Hematopoietic multipotent progenitor cell treated with erythropoietin and hydrocortisone succinate and interleukin-3 and kit ligand, for 4 days (in vitro differentiated cells): ENCODE measurements around the gene MRGPRG.

ENCODE experiments used
- DNase-seq: peaks from one replicate; pipeline ENCODE4 v3.0.0-alpha.2; 2015

Gene MRGPRG

DNA sequence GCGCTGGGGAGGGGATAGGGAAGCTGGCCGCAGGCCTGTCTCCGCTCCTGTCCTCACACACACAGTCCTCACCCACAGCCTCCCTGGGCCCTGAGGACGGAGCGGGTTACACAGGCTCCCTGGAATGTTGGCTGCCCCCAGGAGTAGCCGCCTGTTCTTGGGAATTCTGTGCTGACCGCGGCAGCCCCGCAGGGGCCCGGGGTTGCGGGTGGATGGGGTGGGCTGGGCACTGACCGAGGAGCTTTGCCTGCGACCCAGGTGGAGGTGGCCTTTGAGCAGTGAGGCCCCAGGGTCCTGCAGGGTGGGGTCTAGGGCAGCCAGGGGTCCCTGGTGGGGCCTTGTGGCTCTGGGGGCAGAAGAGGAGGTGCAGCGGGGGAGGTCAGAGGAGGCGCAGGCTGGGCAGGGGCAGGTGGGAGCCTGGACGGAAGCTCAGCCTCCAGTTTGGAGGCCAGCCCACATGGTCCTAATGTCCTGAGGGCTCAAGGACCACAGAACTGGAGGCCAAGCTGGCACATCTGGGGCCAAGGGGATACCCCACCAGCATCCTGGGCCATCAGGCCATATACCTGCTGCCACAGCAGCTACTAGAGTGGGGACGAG, 6.6 kb upstream of the MRGPRG start:
- no peak for DNase-seq

DNA sequence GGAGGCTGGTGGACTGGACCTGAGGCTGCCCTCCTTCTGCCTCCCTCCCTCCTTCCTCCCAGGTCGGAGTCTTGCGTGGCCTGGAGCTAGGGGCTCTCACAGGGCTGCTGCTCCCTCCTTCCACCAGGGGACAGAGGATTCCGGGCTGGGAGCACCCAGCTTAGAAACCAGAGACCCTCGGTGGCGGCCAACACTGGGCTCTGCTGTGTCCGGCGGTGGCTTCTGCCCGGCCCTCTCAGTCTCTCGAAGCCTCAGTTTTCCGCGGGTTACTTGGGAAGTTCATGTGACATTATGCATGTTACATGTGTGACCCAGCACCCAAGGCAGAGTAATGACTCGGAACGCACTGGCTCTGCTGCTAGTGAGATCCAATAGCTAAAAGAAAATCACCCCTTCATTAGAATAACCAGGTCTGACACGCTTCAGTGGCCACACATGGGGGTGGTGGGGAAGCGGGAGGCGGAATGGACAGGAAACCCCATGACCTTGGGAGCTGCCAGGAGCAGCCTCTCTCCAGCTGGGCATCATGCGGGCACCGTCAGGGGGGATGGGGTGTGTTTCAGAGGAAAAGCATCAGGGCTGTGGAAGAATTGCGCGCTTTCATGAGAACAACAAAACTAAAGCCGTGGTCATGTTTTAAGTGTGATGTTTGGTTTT, 5.9 kb upstream of the MRGPRG start:
- DNase-seq, result no peak

- DNase-seq, result no peak
These were observed 5.3 kb upstream of the MRGPRG start for GRCh38 chr11:3223932-3224381.

GRCh38 chr11:3222941-3223915, 4.6 kb upstream of the MRGPRG start:
- peak; percentile 45 for DNase-seq

DNA sequence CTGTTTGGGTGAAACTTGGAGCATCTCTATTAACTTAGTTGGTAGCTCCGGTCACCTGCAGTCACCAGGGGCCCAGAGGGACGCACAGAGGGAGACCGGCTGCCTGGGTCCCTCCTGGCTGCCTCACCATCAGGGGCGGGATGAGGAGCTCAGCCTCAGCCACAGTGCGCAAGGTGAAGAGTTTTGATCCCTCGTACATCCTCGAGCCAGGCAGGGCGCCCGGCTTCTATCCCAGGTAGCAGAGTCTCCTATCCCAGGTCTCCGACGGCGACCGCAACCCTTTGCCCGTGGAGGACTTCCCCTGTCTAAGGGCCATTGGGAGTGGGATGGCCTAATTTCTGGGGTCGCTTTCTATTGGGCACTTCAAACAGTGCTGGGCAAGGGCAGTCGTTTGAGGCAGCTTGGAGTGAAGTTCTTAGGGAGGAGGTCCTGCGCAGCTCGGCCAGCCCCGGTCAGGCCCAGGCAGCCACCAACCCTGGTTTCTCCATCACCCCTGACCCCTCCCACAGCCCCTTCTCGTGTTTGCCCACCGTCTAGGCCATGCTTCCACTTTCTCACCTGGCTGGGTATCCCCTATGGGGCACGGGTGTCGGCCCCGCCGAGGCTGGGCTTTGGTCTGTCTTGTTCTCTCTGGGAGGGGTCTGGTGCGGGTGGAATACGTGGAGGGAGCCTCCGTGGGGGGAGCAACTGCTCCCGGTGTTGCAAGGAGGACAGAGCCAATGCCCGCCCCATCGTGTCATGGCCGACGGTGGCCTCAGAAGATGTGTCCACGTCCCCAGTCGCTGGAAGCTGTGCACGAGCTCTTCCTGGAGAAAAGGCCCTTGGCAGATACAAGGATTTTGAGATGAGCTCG, 3.6 kb upstream of the MRGPRG start:
- DNase-seq, result no peak

GRCh38 chr11:3221408-3222002, 2.9 kb upstream of the MRGPRG start:
- DNase-seq, result no peak

DNA sequence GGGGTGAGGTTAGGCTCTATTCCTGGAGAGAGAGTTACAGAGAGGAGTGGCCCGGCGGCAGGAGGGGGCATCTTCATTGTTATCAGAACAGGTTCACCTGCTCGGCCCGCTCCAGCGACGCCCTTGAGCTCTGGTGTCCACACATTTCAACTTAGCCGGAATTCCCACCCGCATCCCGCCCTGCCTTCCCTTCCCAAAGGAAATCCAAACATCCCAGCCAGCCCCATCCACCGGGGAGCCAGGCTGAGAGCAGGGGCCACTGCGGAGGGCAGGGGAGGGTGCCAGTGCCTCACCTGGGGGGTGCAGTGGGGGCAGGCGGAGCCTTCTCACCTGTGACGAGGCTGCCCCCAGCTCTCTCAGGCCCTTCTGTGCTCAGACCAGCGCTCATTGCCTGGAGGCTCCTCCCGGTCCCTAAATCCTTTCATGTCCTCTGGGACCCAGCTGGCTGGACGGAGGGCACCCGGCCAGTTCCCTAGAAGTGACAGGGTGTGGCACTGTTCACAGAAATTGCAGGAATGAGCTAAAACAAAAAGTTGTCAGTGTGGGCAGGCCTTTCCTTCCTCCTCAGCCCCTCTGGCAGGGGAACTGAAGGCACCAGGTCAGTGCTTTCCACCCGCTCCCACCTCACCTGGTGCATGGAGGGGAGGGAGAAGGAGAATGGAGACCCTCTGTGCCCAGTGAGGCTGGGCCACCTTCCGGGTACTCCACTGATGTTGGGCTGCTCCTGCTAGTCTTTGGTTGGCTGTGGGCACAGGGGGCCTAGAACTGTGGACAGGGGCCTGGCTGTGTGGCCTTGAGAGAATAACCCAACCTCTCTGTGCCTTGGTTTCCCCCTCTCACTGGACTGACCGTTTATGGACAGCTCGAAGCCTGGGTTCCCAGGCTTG, 2.2 kb upstream of the MRGPRG start:
- peak; percentile 33 for DNase-seq

- no peak for DNase-seq
These were observed 1.5 kb upstream of the MRGPRG start for GRCh38 chr11:3220101-3220500.

DNA sequence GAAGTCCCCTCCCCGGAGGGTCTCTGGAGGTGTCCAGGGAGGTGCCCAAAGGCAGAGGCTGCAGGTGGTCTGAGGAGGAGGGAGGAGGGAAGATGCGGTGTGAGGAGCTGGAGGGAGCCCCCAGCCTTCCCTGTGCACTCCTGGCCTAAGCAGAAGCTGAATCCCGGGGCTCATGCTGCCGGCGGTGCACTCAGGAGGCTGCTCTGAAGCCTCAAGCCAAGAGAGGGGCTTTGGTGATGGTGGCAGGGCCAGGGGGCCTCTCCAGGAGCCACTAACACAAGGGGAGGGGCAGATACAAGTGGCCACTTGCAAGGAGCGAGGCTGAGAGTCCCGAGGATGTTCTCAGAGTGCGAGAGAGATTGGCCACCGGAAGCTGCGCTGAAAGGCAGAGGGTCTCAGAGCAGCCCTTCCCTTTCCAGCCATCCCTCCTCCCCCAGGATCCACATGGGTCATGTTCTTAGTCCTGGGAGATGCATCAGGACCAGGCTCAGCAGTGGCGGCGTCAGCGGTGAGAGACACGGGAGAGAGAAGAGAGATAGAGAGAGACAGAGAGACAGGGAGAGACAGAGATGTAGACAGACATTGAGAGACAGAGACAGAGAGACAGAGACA, 774 bp upstream of the MRGPRG start:
- no peak for DNase-seq

DNA sequence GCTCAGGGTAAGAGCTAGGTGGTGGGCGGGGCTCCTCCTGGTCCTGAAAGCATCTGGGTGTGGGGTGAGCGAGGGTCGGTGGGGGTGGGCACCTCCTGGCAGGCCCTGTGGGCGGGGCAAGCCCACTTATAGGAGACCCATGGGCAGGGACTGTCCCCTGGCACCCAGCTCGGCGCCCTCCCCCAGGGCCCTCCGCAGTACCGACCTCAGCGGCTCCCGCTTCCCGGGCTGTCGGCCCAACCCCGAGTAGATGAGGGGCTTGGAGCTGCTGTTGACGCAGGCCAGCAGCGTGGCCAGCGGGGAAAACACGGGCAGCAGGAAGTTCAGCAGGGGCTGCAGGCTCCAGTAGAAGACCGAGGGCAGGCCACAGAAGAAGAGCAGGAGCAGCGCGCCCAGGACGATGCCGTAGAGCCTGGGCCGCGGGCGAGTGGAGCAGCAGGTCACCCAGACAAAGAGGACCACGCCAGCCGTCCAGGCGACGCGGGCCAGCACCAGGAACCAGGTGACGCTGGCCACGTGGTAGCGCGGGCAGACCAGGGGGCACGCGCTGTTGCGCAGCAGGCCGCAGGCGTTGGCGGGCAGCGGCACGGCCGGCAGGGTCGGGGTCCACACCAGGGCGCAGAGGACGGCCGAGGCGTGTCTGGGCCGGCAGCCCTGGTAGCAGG, 663 bp downstream of the MRGPRG start:
- DNase-seq, result no peak

DNA sequence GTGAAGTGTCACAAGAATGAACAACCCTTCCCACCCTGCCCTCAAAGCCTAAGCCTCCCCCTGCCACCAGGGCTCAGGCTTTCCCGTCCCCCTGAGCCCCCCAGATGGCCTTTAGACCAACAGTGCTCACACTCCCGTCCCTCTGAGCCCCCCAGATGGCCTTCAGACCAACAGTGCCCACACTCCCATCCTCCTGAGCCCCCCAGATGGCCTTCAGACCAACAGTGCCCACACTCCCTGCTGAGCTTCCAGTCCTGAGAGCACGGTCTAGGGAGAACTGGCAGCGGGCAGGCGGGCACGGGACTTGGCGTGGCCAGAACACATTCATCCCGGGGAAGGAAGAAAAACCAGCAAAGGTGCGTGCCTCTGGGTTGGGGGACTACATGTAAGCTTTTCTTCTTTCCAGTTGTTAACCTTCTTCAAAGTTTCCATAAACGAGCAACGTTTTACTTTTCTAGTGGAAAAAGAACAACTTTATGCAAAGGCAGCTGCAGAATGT, 2.5 kb downstream of the MRGPRG start:
- no peak for DNase-seq

DNA sequence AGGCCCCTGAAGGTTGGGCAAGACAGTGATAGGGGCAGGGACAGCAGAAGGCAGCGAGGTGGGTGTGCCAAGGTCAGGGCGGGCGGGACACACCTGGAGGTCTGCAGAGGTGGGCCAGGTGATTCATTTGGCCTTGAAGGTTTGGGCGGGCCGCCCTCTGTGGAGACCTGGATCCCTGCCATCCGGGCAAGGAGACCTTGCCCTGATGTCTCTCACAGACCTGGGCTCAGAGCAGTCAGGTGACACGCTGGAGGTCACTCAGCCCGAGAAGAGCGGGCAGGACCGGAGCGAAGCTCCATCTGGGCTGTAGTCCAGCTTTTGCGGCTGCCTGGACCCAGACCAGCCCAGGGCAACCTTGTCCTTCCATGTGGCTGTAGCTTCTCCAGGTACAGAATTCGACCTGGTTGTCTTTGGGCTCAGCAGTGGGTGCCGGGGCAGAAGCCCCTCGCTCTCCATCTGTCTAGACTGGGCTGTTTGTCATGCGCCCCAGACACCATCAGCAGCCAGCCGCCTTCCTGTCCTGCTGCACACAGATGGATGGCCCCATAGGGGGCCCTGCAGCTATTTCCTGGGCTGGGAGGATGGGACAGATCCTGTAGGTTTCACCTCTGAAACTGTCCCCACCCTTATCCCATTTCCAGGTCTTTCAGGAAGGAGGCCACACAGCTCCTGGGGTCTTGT, 3.1 kb downstream of the MRGPRG start:
- DNase-seq, result no peak

GRCh38 chr11:3214420-3214699, 4.3 kb downstream of the MRGPRG start:
- no peak for DNase-seq

GRCh38 chr11:3213659-3214419, 4.8 kb downstream of the MRGPRG start:
- no peak for DNase-seq

DNA sequence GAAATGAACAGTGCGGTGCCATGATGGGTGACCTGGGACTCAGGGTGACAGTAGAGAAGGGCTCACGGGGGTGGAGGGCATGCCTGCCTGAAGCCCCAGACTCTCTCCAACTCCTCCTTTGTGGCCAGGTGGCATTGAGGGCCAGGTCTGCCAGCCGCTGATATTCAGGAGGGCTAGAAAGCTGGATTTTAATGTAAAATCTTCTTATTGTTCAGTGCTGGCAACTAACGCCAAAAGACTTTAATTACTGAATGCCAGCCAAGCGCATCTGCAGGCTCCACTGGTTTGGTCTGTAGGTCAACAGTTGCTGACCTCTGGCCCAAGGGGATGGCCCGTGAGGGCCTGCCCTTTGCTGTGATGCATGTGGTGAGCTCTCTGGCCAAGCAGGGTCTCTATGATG, 10.3 kb downstream of the MRGPRG start:
- no peak for DNase-seq

DNA sequence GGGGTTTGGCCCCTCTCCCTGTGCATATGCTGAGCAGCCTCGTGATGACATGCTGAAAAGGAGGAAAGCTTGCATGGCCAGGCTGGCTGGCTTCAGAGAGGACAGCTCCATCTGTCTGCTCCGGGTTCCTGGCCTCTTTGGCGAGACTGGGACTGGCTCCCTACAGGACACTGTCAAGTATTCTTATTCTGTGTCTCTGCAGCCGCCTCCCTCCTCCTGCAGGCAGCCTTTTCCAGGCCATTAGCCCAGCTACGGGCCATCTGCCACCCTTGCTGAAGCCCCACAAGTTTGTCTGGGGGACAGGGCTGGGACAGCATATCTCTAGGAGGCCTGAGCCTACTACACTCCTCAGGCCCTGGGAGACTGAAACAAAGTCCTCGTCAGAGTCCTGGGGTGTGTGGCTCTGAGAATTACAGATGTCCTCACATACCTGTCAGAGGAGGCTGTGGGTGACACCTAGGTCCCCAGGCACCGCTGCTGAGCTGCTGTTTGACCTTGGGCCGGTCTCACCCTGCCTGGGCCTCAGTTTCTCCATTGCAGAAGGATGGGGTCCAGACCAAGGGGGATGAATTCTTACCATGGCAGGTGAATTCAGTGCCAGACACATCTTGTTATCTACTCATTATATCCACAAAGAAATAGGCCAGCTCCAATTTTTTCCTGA, 11.0 kb downstream of the MRGPRG start:
- DNase-seq, result no peak

GRCh38 chr11:3206922-3207204, 11.8 kb downstream of the MRGPRG start:
- DNase-seq, result no peak

GRCh38 chr11:3206156-3206921, 12.3 kb downstream of the MRGPRG start:
- no peak for DNase-seq
